NCI-H226 (cell line): ENCODE data around the gene PHRF1.
A peak's percentile ranks its signal among the peaks of the same experiment; 100 is the strongest.

ENCODE experiments used
- DNase-seq: peaks from one replicate; pipeline ENCODE4 v3.0.0-alpha.2; 2015

PHRF1 gene

GRCh38 chr11:537622-538430 is 38.4 kb upstream of the PHRF1 start:
- DNase-seq, result no peak

DNA sequence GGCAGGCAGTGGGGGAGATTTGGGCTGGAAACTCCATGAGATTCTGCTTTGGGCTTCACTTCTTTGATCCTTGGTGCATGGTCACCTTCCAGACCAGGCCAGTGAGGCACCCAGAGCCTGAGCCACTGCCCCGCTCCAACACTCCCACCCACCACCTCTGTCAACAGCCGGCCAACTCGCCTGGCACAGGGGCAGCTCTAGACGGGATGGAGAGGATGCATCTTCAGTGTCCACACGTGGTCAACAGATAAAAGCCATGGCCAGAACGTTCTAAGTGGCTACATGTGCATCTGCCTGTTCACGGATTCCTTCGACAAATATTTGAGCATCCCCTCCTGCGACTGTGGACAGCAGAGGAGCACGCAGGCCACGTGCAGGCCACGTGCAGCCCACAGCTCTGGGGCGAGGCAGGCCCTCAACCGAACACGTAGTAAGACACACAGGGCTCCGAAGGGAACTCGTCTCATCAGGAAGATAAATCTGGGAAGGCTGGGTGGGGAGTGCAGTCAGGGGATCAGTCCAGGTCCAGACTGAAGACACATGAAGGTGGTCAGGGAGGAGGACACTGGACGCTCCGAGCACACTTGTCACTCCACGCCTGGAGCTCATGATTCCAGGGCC is 37.7 kb upstream of the PHRF1 start:
- no peak for DNase-seq

GRCh38 chr11:539971-540481 is 36.2 kb upstream of the PHRF1 start:
- DNase-seq, result no peak

DNA sequence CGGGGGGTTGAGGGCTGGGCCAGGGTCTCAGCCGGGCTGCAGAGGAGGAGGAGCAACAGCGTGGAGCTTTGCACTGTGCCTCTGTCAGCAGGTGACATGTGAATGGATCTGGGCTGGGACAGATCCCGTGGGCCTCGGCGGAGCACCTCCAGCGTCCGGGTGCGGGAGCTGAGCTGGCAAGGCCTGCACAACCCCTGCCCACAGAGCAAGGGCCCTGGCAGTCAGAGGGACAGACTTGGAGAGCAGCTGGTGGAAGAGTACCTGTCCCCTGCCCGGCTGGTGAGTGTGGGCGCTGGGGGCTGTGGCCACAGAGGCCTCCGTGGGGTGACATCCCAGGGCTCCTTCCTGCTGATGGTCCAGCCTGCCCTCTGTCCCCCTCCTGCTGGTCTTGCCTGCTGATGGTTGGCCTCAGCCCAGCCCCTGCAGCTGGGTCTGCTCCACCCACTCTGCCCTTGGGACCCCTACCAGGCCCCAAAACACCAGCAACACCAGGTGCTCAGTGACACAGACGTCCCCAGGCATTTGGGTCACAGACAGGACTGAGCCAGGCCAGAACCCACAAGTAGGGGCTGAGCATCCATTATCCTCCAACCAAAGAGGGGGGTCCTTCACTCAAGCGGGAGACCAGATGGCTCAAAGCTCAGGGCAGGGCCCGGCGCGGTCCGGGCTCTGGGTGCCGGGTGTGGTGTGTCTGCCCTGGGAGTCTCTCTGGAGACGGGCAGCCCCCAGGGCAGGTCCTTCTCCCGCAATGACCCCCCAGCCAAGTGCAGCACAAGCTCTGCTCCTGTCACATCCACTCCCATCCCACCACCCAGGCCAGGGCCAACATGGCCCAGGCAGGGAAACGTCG is 35.5 kb upstream of the PHRF1 start:
- DNase-seq, result no peak

DNA sequence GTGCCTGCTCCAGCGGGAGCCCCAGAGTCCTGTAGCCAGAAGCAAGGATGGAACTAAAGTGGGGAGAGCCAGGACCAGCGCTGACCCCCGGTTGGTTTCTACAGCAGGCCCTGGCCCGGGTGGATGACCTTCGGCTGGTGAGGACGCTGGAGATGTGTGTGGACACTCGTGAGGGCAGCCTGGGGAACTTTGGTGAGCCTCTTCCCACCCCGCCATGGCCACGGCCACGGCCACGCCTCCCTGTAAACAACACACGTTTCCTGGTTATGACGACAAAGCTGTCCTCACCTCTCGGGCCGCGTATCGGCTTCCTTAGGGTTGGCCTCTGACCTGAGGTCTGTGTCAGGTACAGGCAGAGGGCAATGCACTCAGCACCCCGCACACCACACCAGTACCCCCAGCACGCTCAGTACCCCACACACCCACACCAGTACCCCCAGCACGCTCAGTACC is 34.8 kb upstream of the PHRF1 start:
- no peak for DNase-seq

- DNase-seq, result no peak
Measured at GRCh38 chr11:544817-545166, 31.5 kb upstream of the PHRF1 start.

- DNase-seq, result no peak
Measured at GRCh38 chr11:545171-545570, 31.1 kb upstream of the PHRF1 start.

DNA sequence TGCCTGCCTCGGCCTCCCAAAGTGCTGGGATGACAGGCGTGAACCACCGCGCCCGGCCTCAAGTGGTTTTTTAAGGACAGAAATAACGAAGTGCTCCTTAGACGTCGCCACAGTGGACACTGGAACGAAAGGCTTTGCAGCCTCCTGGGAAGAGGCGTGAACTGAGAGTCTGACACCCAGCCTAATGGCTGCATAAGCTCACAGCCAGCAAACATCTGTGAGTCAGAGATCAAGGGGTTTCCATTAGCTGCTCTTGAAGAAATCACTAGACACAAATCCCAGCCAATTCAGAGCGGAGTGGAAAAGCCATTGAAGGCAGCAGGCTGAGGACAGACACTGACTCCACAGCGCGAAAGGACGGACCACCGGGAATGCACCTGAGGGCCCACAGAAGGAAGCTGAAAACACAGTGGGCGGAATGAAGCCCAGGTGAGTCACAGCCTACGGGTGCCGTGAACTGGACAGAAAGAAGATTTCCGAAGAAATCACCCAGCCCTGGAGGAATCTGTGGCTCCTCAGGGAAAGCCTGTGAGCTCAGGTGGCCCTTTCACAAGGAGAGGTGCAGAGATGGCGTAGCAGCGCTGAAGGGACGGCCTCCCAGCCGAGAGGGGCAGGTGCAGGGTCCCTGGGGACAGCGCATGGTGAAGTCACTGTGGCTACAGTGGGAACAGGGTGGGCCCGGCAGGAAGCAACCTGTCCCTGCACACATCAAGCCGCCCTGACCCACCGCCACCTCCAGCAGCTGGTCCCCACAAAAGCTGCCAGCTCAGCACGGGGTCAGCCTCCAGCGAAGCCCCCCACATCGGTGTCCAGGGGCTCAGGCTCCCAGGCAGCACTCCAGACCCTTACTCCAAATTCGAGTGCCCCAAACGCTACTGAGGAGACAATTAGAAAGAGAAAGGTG is 27.3 kb upstream of the PHRF1 start:
- DNase-seq, result no peak

DNA sequence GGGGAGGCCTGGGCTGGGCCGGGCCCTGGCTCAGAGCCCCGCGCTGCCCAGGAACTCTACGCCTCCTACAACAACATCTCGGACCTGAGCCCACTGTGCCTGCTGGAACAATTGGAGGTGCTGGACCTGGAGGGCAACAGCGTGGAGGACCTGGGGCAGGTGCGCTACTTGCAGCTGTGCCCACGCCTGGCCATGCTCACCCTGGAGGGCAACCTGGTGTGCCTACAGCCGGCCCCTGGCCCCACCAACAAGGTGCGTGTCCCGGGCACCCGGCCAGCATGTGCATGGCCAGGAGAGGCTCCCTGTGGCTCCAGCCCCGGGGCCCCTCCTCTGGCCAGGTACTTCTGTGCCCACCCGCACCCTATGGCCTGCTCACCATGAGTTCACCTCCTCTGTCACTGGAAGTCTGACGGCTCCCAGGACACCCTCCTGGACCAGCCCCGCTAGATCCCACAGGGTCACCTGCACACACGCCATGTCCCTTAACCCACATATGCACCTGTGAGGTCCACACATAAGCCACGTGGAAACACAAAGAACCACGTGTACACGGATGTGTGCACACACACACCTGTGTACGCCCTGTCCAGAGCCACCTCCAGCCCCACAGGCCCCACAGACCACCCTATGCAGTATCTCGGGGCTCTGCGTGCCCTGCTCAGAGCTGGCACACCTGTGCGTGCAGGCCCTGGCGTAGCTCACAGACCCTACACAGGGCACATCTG is 26.1 kb upstream of the PHRF1 start:
- no peak for DNase-seq

DNA sequence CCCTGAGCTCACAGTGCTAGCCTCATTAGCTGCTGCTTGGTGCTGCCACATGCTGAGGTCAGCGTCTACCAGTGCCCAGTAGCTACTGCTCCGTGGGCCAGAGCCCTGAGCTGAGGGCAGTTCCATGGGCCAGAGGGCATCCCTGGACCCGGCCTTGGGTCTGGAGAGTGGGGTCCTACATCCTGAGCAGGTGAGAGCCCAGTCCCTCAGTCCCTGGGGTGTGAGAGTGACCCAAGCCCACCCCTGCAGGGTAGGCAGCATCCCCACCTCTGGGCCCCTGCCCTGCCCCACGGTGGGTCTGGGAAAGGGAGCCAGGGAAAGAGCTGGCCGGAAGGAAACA is 25.6 kb upstream of the PHRF1 start:
- DNase-seq, result no peak

DNA sequence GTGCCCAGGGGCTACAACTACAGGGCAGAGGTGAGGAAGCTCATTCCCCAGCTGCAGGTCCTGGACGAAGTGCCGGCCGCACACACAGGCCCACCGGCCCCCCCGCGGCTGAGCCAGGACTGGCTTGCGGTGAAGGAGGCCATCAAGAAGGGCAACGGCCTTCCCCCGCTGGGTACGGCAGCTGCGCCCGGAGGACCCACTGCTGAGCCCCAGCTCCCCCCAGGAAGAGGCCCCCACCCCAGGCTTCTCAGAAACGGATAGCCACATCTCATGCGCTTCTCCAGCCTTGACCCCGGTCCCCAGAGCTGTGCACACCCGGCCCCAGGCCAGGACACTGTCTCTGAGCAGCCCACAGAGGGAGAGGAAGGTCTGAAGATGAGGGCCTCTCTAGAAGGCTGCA is 25.1 kb upstream of the PHRF1 start:
- DNase-seq, result no peak

DNA sequence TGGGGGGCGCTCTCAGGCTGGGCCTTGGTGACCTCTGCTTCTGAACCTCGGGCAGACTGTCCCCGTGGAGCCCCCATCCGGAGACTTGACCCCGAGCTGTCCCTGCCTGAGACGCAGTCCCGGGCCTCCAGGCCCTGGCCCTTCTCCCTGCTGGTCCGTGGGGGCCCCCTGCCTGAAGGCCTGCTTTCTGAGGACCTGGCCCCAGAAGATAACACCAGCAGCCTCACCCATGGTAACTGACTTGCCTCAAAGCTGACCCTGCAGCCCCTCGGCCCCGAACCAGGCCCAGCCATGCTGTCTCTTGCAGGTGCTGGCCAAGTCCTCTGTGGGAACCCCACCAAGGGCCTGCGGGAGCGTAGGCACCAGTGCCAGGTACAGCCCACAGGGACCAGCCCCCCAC is 24.7 kb upstream of the PHRF1 start:
- no peak for DNase-seq

GRCh38 chr11:553083-553987 is 22.9 kb upstream of the PHRF1 start:
- no peak for DNase-seq

DNA sequence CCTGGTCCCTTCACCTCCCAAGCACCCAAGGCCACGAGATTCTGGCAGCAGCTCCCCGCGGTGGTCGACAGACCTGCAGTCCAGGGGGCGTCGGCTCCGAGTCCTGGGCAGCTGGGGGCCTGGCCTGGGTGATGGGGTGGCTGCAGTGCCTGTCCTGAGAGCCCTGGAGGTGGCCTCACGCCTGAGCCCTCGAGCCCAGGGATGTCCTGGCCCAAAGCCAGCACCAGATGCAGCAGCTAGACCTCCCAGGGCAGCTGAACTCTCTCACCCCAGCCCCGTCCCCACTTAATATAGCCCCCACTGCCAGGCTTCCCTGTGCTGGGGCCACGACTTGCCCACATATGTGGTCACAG is 22.3 kb upstream of the PHRF1 start:
- no peak for DNase-seq

- DNase-seq, result peak; percentile 68
Measured at GRCh38 chr11:554428-555226, 21.6 kb upstream of the PHRF1 start.

- no peak for DNase-seq
Measured at GRCh38 chr11:555227-555779, 21.0 kb upstream of the PHRF1 start.

GRCh38 chr11:555780-556661 is 20.2 kb upstream of the PHRF1 start:
- DNase-seq, result no peak

DNA sequence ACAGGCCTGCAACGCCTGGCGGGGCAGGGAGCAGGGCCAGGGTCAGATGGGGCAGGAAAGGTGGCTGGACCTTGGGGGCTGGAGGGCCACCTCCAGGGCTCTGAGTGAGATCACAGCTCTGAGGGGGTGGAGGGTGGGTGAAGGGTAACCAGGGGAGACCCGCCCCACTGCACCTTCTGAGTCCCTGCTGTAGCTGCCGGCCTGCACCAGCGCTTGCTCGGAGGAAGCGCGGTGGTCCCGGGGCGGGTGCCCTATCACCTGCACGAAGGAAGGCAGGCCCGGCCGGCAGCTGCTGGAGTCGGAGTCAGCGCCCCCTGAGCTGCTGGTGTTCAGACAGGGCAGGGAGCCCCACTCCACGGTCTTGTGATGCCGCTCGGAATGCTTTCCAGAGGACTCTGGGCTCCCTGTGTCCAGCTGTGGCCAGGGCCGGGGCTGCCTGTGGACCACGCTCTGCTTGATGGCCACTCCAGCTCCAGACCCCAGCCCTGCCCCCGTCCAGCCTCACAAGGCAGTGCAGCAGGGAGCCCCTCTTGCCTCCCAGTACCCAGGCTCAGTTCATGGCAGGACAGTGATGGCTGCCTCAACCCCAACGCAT is 19.5 kb upstream of the PHRF1 start:
- no peak for DNase-seq
